ENCODE measurements around the gene ZNF334.

Gene ZNF334

GRCh38 chr20:46461808-46462207 is 51.6 kb downstream of the ZNF334 start:
- no peak overlapping the region for H3K9ac ChIP-seq
- no peaks in the 10 kb centered on the region for H3K36me3 ChIP-seq (ENCODE audit: insufficient read depth)
- H3K4me1 ChIP-seq (ENCODE audit: low read depth, poor library complexity, severe bottlenecking) = no peaks in the 10 kb centered on the region
- no peak overlapping the region for H3K27ac ChIP-seq
- no peaks in the 10 kb centered on the region for H4K20me1 ChIP-seq (ENCODE audit: insufficient read depth)
- H3K79me2 ChIP-seq (ENCODE audit: insufficient read depth, low read depth) = no peaks in the 10 kb centered on the region
- H3K4me3 ChIP-seq (IDR thresholded peaks at IDR 0.05; ENCODE audit: insufficient read depth, low read depth, low read length) = no peak overlapping the region
- no peak overlapping the region for H3K4me2 ChIP-seq
- H3K27me3 ChIP-seq (ENCODE audit: insufficient read depth, low read depth) = no peaks in the 10 kb centered on the region
- TF ChIP-seq CTCF (conservative IDR thresholded peaks at IDR 0.05; ENCODE audit: low read depth, low read length) = no peak
- H2AFZ ChIP-seq (ENCODE audit: low read depth) = no peak overlapping the region

GRCh38 chr20:46458866-46459750 is 54.3 kb downstream of the ZNF334 start:
- no peak for TF ChIP-seq CTCF (conservative IDR thresholded peaks at IDR 0.05; ENCODE audit: low read depth, low read length)
- Histone ChIP-seq H2AFZ (ENCODE audit: low read depth) (no peak overlapping the region), H4K20me1 (ENCODE audit: insufficient read depth) (no peaks in the 10 kb centered on the region), H3K79me2 (ENCODE audit: insufficient read depth, low read depth) (no peaks in the 10 kb centered on the region), H3K27ac (no peak overlapping the region), H3K9ac (no peak overlapping the region), H3K4me2 (no peak overlapping the region), H3K27me3 (ENCODE audit: insufficient read depth, low read depth) (no peaks in the 10 kb centered on the region), H3K4me3 (IDR thresholded peaks at IDR 0.05; ENCODE audit: insufficient read depth, low read depth, low read length) (no peak overlapping the region), H3K36me3 (ENCODE audit: insufficient read depth) (no peaks in the 10 kb centered on the region), H3K4me1 (ENCODE audit: low read depth, poor library complexity, severe bottlenecking) (no peaks in the 10 kb centered on the region)

- H3K4me3 ChIP-seq (IDR thresholded peaks at IDR 0.05; ENCODE audit: insufficient read depth, low read depth, low read length) = no peak overlapping the region
- no peak for TF ChIP-seq CTCF (conservative IDR thresholded peaks at IDR 0.05; ENCODE audit: low read depth, low read length)
- no peak overlapping the region for H3K4me2 ChIP-seq
- H2AFZ ChIP-seq (ENCODE audit: low read depth) = no peak overlapping the region
- no peaks in the 10 kb centered on the region for H3K27me3 ChIP-seq (ENCODE audit: insufficient read depth, low read depth)
- no peak overlapping the region for H3K9ac ChIP-seq
- H4K20me1 ChIP-seq (ENCODE audit: insufficient read depth) = no peaks in the 10 kb centered on the region
- H3K79me2 ChIP-seq (ENCODE audit: insufficient read depth, low read depth) = no peaks in the 10 kb centered on the region
- no peak overlapping the region for H3K27ac ChIP-seq
- no peaks in the 10 kb centered on the region for H3K36me3 ChIP-seq (ENCODE audit: insufficient read depth)
- H3K4me1 ChIP-seq (ENCODE audit: low read depth, poor library complexity, severe bottlenecking) = no peaks in the 10 kb centered on the region
These were observed 56.9 kb downstream of the ZNF334 start for GRCh38 chr20:46456255-46457028.

- Histone ChIP-seq H3K27ac (no peak overlapping the region), H3K36me3 (ENCODE audit: insufficient read depth) (no peaks in the 10 kb centered on the region), H3K4me3 (IDR thresholded peaks at IDR 0.05; ENCODE audit: insufficient read depth, low read depth, low read length) (no peak overlapping the region), H3K79me2 (ENCODE audit: insufficient read depth, low read depth) (no peaks in the 10 kb centered on the region), H3K27me3 (ENCODE audit: insufficient read depth, low read depth) (no peaks in the 10 kb centered on the region), H3K4me2 (no peak overlapping the region), H3K9ac (no peak overlapping the region), H4K20me1 (ENCODE audit: insufficient read depth) (no peaks in the 10 kb centered on the region), H3K4me1 (ENCODE audit: low read depth, poor library complexity, severe bottlenecking) (no peaks in the 10 kb centered on the region), H2AFZ (ENCODE audit: low read depth) (no peak overlapping the region)
- no peak for TF ChIP-seq CTCF (conservative IDR thresholded peaks at IDR 0.05; ENCODE audit: low read depth, low read length)
These were observed 57.6 kb downstream of the ZNF334 start for GRCh38 chr20:46455729-46456128.
